ENCODE results near the gene HOXA7. TPM values are rescaled to one million over a fixed set of nuclear protein-coding genes. Genes with fewer than 3 reads are reported as not detected.
A peak's percentile ranks its signal among the peaks of the same experiment; 100 is the strongest.

Gene HOXA7
- total and polyA plus RNA-seq, 2 of the 8 experiments (the other 6 are each of a cell fraction or from before 2014, with no cell fraction given) = 0.03 TPM; not detected in 1

- no peak overlapping the region for H2AFZ ChIP-seq (ENCODE audit: low read length)
- H2BK5ac ChIP-seq (ENCODE audit: low read depth, low read length) = no peak overlapping the region
- H3K4me1 ChIP-seq (replicated peaks in 1 of 4; ENCODE audit: control insufficient read depth in 3 of 4, insufficient read depth in 4 of 4, low read length in 3 of 4) = peaks cover 0 to 6% (median 3%) of the 10 kb centered on the region in 4 experiments; a peak in 4 of 7 replicates
- H3K4me3 ChIP-seq (ENCODE audit: extremely low read depth in 1 of 4, insufficient read depth in 2 of 4, low read depth in 3 of 4, low read length in 4 of 4) = peak overlapping the region in 3 of 4 experiments; percentile 16 to 59 (median 21); a peak in 6 of 8 replicates
- no peaks in the 10 kb centered on the region for H3K79me2 ChIP-seq (ENCODE audit: control insufficient read depth in 1 of 2, insufficient read depth in 2 of 2, low read length in 2 of 2)
- whole genome bisulfite sequencing, 2 experiments (ENCODE audit: extremely low coverage in 1 of 2, insufficient coverage in 1 of 2, insufficient read length in 1 of 2, insufficient replicate concordance in 2 of 2, low coverage in 1 of 2, low lambda C conversion rate in 2 of 2, missing lambda C conversion rate in 1 of 2) = 8% methylated on average over 29 of the region's 29 CpGs; no CpG with 5 or more reads in 1 of the 2 experiments
- peak overlapping the region; percentile 81 for H4K8ac ChIP-seq (ENCODE audit: extremely low read depth, insufficient read depth, low read length)
- H3K36me3 ChIP-seq (ENCODE audit: control insufficient read depth in 2 of 4, insufficient read depth in 4 of 4, low read length in 3 of 4) = peaks cover 0 to 6% (median 0%) of the 10 kb centered on the region in 4 experiments; a peak in 1 of 8 replicates
- no peaks in the 10 kb centered on the region for H3K79me1 ChIP-seq (ENCODE audit: low read depth, low read length)
- peaks cover 21 to 27% of the 10 kb centered on the region in 2 experiments for H4K20me1 ChIP-seq (replicated peaks in 1 of 2; ENCODE audit: control insufficient read depth in 1 of 2, insufficient read depth in 2 of 2, low read length in 2 of 2)
- H3K9ac ChIP-seq (replicated peaks in 1 of 4; ENCODE audit: extremely low read depth in 1 of 4, low read depth in 3 of 4, low read length in 3 of 4) = no peak overlapping the region
- H2AK5ac ChIP-seq (ENCODE audit: low read depth, low read length) = no peak overlapping the region
- no peak overlapping the region for H4K5ac ChIP-seq (ENCODE audit: insufficient read length, low read depth, low read length)
- H2BK20ac ChIP-seq (ENCODE audit: low read length) = no peak overlapping the region
- no peak overlapping the region for H3K27ac ChIP-seq (ENCODE audit: low read depth, low read length)
- H4K91ac ChIP-seq (replicated peaks; ENCODE audit: insufficient read length, low read length) = no peak overlapping the region
- peaks cover 0 to 3% of the 10 kb centered on the region in 2 experiments; a peak in 1 of 4 replicates for H3K9me3 ChIP-seq (ENCODE audit: insufficient read depth in 2 of 2, low read depth in 1 of 2, low read length in 1 of 2)
- POLR2A ChIA-PET (ENCODE audit: partially characterized antibody) = no interaction called here
- H3K4me2 ChIP-seq (ENCODE audit: insufficient read depth in 1 of 2, low read depth in 2 of 2, low read length in 2 of 2) = peak overlapping the region; percentile 70
- no peak overlapping the region for H2BK120ac ChIP-seq (replicated peaks; ENCODE audit: low read depth, low read length)
- no peak overlapping the region for H3K56ac ChIP-seq (replicated peaks; ENCODE audit: insufficient read length, low read depth, low read length)
- peaks cover 9% of the 10 kb centered on the region for H3K23me2 ChIP-seq (ENCODE audit: low read depth, low read length)
- DNase-seq (ENCODE audit: low read depth in 1 of 2, low spot score in 2 of 2) = no peak
- H2BK15ac ChIP-seq (ENCODE audit: low read length) = no peak overlapping the region
- TF ChIP-seq SUZ12 (IDR thresholded peaks at IDR 0.05; ENCODE audit: low read length) (peak; percentile 96), MAFK (IDR thresholded peaks at IDR 0.05; ENCODE audit: low read depth, low read length) (no peak), RNF2 (IDR thresholded peaks at IDR 0.05; ENCODE audit: borderline replicate concordance, low read depth, low read length, missing control alignments, poor library complexity, severe bottlenecking) (peak; percentile 92), RFX5 (IDR thresholded peaks at IDR 0.05; ENCODE audit: borderline replicate concordance, low read depth, low read length) (no peak), EZH2 (IDR thresholded peaks at IDR 0.05; ENCODE audit: low read depth, low read length, severe bottlenecking) (peak; percentile 99), KDM4A (IDR thresholded peaks at IDR 0.05; ENCODE audit: low read depth, low read length, severe bottlenecking) (peak; percentile 10), CBX8 (IDR thresholded peaks at IDR 0.05; ENCODE audit: borderline replicate concordance, low read depth, low read length) (peak; percentile 95; the same call in 1 of the 2 replicates)
- H3K18ac ChIP-seq (ENCODE audit: extremely low read depth, low read length) = no peak overlapping the region
- no peak overlapping the region for H3K4ac ChIP-seq (replicated peaks; ENCODE audit: insufficient read length, low read depth, low read length)
- peaks cover 97 to 100% (median 99%) of the 10 kb centered on the region in 4 experiments for H3K27me3 ChIP-seq (replicated peaks in 1 of 4; ENCODE audit: control insufficient read depth in 3 of 4, extremely low read depth in 1 of 4, insufficient read depth in 3 of 4, low read length in 3 of 4)
- no peak overlapping the region for H3K23ac ChIP-seq (ENCODE audit: insufficient read length)
- CTCF ChIA-PET (ENCODE audit: partially characterized antibody) = interaction anchor here (1.0 to 12.5 kb wide), 27 partner anchors 9 to 461 kb away, joined by 3 to 123 read pairs (median 10); partner anchors contain the start of genes HOXA1, HOXA3, HOXA4 and HOXA7
- H3K14ac ChIP-seq (ENCODE audit: insufficient read length) = no peak overlapping the region
- FAIRE-seq = no peak
- no peak overlapping the region for H2BK12ac ChIP-seq (ENCODE audit: low read depth, low read length)
These were observed 13.9 kb downstream of the HOXA7 start for GRCh38 chr7:27142580-27143022.

All from H1 (cell line).